SK-N-SH (cell line): Measurements from ENCODE around the gene CCDC172. TPM values are rescaled to one million over a fixed set of nuclear protein-coding genes. Genes with fewer than 3 reads are reported as not detected.

ENCODE experiments used
- CTCF ChIA-PET: fragments of 300-600, 350-600 bp; formaldehyde crosslinking; extraction: SDS; loops from one replicate; lab custom pipeline; 2021; lab: Yijun Ruan, JAX
- POLR2A ChIA-PET: fragments of 350-600 bp; sonication (Branson Sonifier 250); formaldehyde crosslinking; extraction: SDS; loops from one replicate; lab custom pipeline; 2020; ENCODE audit warnings: antibody characterized with exemption, inconsistent platforms; lab: Yijun Ruan, JAX
- DNase-seq: peaks from one replicate; pipeline ENCODE4 v3.0.0; 2012
- H2AFZ ChIP-seq: fragments of 200-600 bp; sonication (generic); 2 replicates; pipeline ENCODE4 v1.8.1; 2016; ENCODE audit warnings: antibody characterized with exemption, mild to moderate bottlenecking, low read depth
- H3F3A ChIP-seq: fragments of 200-600 bp; sonication (generic); replicated peaks from 2 replicates; pipeline ENCODE3; 2016; ENCODE audit warnings: antibody characterized with exemption, mild to moderate bottlenecking; ENCODE audit not compliant: insufficient read depth
- H3K27ac ChIP-seq, 2 experiments: fragments of 200-500 bp in 1 of 2; fragments of 200-600 bp in 1 of 2; sonication (Bioruptor generic) in 1 of 2; sonication (generic), shearing (Covaris generic) in 1 of 2; 2 replicates each; pipeline versions ENCODE4 v1.5.1 to v1.6.1; 2014 to 2016; ENCODE audit warnings: low read depth in 2 of 2, inconsistent platforms in 1 of 2, low read length in 1 of 2, mild to moderate bottlenecking in 1 of 2, mixed read lengths in 1 of 2
- H3K27me3 ChIP-seq: fragments of 200-600 bp; sonication (generic), shearing (Covaris generic); 2 replicates; pipeline ENCODE4 v1.6.1; 2016; ENCODE audit warnings: mixed run types; ENCODE audit not compliant: insufficient read depth
- H3K36me3 ChIP-seq, 2 experiments: fragments of 200-500 bp in 1 of 2; fragments of 200-600 bp in 1 of 2; sonication (Bioruptor generic) in 1 of 2; sonication (generic) in 1 of 2; replicated peaks in 1 of 2; 2 replicates each; pipeline versions ENCODE3 to v1.5.1; 2014 to 2016; ENCODE audit warnings: low read length in 1 of 2, mild to moderate bottlenecking in 1 of 2; ENCODE audit not compliant: insufficient read depth in 2 of 2, control insufficient read depth in 1 of 2
- H3K4me1 ChIP-seq, 2 experiments: fragments of 200-500 bp in 1 of 2; fragments of 200-600 bp in 1 of 2; sonication (Bioruptor generic) in 1 of 2; sonication (generic), shearing (Covaris generic) in 1 of 2; 2 replicates each; pipeline versions ENCODE4 v1.5.1 to v1.6.1; 2014 to 2016; ENCODE audit warnings: low read depth in 1 of 2, low read length in 1 of 2, mixed run types in 1 of 2; ENCODE audit not compliant: insufficient read depth in 2 of 2, control insufficient read depth in 1 of 2
- H3K4me2 ChIP-seq: fragments of 200-600 bp; sonication (generic), shearing (Covaris generic); 2 replicates; pipeline ENCODE4 v1.6.1; 2017; ENCODE audit warnings: mixed run types
- H3K4me3 ChIP-seq, 2 experiments: fragments of 200-500 bp in 1 of 2; fragments of 200-600 bp in 1 of 2; sonication (Bioruptor generic) in 1 of 2; sonication (generic), shearing (Covaris generic) in 1 of 2; 2 replicates each; pipeline versions ENCODE4 v1.5.1 to v1.8.1; 2014 to 2016; ENCODE audit warnings: low read depth in 2 of 2, inconsistent platforms in 1 of 2, low read length in 1 of 2, mild to moderate bottlenecking in 1 of 2, mixed read lengths in 1 of 2, moderate library complexity in 1 of 2
- H3K79me2 ChIP-seq: fragments of 200-600 bp; sonication (generic); 2 replicates; pipeline ENCODE4 v1.8.1; 2017; ENCODE audit warnings: mild to moderate bottlenecking; ENCODE audit not compliant: insufficient read depth
- H3K9ac ChIP-seq: fragments of 200-600 bp; sonication (generic); 2 replicates; pipeline ENCODE4 v1.6.1; 2017; ENCODE audit warnings: mixed run types
- H3K9me2 ChIP-seq: fragments of 200-600 bp; sonication (generic); 2 replicates; pipeline ENCODE4 v1.6.1; 2017; ENCODE audit warnings: mixed run types
- H3K9me3 ChIP-seq: fragments of 200-600 bp; sonication (generic); 2 replicates; pipeline ENCODE4 v1.6.1; 2017; ENCODE audit warnings: mixed run types, mild to moderate bottlenecking, moderate library complexity
- H4K20me1 ChIP-seq: fragments of 200-600 bp; sonication (generic); 2 replicates; pipeline ENCODE4 v1.6.1; 2017; ENCODE audit warnings: mild to moderate bottlenecking, mixed run types; ENCODE audit not compliant: insufficient read depth
- ELF1 ChIP-seq: IDR thresholded peaks from 2 replicates; pipeline ENCODE4 v1.4.0; 2012
- EP300 ChIP-seq, 2 experiments: IDR thresholded peaks; 2 replicates each; pipeline versions ENCODE4 v1.4.0 to v1.6.1; 2012; ENCODE audit warnings: borderline replicate concordance in 1 of 2, low read depth in 1 of 2, low read length in 1 of 2
- FOSL2 ChIP-seq: IDR thresholded peaks from 2 replicates; pipeline ENCODE4 v1.4.0; 2012; ENCODE audit warnings: low read depth, mild to moderate bottlenecking, moderate library complexity, borderline replicate concordance
- FOXJ3 ChIP-seq: sonication (generic); formaldehyde crosslinking; IDR thresholded peaks from 2 replicates; pipeline ENCODE4 v1.5.1; 2020; ENCODE audit warnings: mild to moderate bottlenecking, missing genetic modification reagents
- GATA2 ChIP-seq: sonication (generic); formaldehyde crosslinking; IDR thresholded peaks from 2 replicates; pipeline ENCODE4 v1.5.0; 2020; ENCODE audit warnings: mild to moderate bottlenecking, missing genetic modification reagents
- MEF2A ChIP-seq: IDR thresholded peaks from 2 replicates; pipeline ENCODE4 v1.4.0; 2012; ENCODE audit warnings: low read depth, borderline replicate concordance
- NFIC ChIP-seq: IDR thresholded peaks from 2 replicates; pipeline ENCODE4 v1.4.0; 2012; ENCODE audit warnings: borderline replicate concordance
- NRF1 ChIP-seq: IDR thresholded peaks from 2 replicates; pipeline ENCODE4 v1.6.1; 2012; ENCODE audit warnings: low read depth, mild to moderate bottlenecking, low read length
- POLR2AphosphoS5 ChIP-seq: IDR thresholded peaks from 2 replicates; pipeline ENCODE4 v1.6.1; 2012; ENCODE audit warnings: low read depth, low read length
- RCOR1 ChIP-seq: fragments of 150-350 bp; IDR thresholded peaks from 2 replicates; pipeline ENCODE4 v1.6.1; 2017; ENCODE audit warnings: antibody characterized with exemption, low read length
- RFX5 ChIP-seq: IDR thresholded peaks from 2 replicates; pipeline ENCODE4 v1.6.1; 2012; ENCODE audit warnings: mild to moderate bottlenecking, improper control_type of control experiment, low read length
- SMC3 ChIP-seq: IDR thresholded peaks from 2 replicates; pipeline ENCODE4 v1.6.1; 2012; ENCODE audit warnings: low read depth, low read length, improper control_type of control experiment
- YY1 ChIP-seq: IDR thresholded peaks from 2 replicates; pipeline ENCODE4 v1.4.0; 2012; ENCODE audit warnings: low read depth, mild to moderate bottlenecking
- WGBS: methylation state at CpG from one replicate; pipeline ENCODE4 v1.1.6; 2017; ENCODE audit warnings: low lambda C conversion rate; 5-methylcytosine and 5-hydroxymethylcytosine counted together
- polyA plus RNA-seq, 3 experiments: library from polyadenylated mRNA; depleted of rRNA; stranded (reverse); fragments of >200 nt; gene quantifications; 2 replicates each; pipeline ENCODE4 v1.2.3, GENCODE V29; 2012
- TF ChIP-seq, protein P1 (sequence below): fragments of 150-350 bp; IDR thresholded peaks from 2 replicates; pipeline ENCODE4 v1.6.1; 2016; ENCODE audit warnings: mild to moderate bottlenecking, low read depth, low read length
- TF ChIP-seq, protein P2 (sequence below): fragments of 150-350 bp; IDR thresholded peaks from 2 replicates; pipeline ENCODE4 v1.6.1; 2017; ENCODE audit warnings: antibody characterized with exemption, low read length, low read depth, borderline replicate concordance

CCDC172 gene
- polyA plus RNA-seq, 1 of the 3 experiments (the other 2 are of a cell fraction): not detected

DNA sequence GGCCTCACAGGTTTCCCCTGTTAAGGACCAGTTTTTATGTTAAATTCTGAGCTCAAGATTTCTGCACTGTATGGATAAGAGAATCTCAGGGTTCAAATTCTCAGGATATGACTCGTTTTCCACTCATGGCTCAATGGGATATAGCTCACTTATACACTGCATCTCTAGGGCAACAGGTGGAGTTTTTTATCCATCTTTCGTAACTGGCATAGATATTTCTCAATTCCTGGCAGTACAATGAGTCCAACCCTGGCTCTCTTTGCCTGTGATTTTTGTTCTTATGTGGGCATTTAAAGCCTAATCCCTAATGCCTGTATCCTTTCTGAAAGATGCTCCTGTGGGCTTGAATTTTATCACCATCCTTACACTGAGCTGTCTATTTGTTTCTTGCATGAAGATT is 7.6 kb downstream of the CCDC172 start:
- H3K9ac ChIP-seq: no peak overlapping the region
- no peak for TF ChIP-seq RFX5
- no peak for TF ChIP-seq YY1
- CTCF ChIA-PET: interaction anchor here (0.6 to 1.5 kb wide), 3 partner anchors 44 to 143 kb away, joined by 3 to 5 read pairs (median 3); no protein-coding TSS in a partner anchor

DNA sequence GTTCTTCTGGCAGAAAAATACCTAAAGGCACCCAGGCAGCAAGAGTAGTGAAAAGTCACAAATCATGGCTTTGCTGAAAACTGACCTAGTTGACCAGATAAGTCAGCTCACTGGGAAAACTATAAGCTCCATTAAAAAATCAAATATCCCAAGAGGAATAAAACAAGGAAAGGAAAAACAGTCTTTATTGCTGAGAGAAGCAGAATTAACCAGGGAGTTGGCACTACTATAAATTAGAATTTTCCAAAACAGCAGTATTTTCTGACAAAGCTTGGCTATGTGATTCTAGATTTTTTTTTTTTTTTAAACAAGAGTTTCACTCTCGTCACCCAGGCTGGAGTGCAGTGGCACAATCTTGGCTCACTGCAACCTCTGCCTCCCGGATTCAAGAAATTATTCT is 12.6 kb downstream of the CCDC172 start:
- Histone ChIP-seq H3K27ac (no peak overlapping the region), H4K20me1 (no peaks in the 10 kb centered on the region), H3K9me3 (no peaks in the 10 kb centered on the region), H3K27me3 (no peaks in the 10 kb centered on the region), H3K4me2 (no peak overlapping the region), H3K9ac (no peak overlapping the region), H3K4me3 (no peak overlapping the region), H3K79me2 (no peaks in the 10 kb centered on the region), H3K4me1 (no peaks in the 10 kb centered on the region), H3F3A (no peaks in the 10 kb centered on the region), H3K9me2 (no peaks in the 10 kb centered on the region), H3K36me3 (no peaks in the 10 kb centered on the region), H2AFZ (no peak overlapping the region)
- no peak for TF ChIP-seq EP300 (IDR thresholded peaks at IDR 0.05; ENCODE audit: borderline replicate concordance in 1 of 2, low read depth in 1 of 2, low read length in 1 of 2)
- no peak for TF ChIP-seq NRF1
- DNase-seq: no peak
- ChIA-PET POLR2A (no interaction called here), CTCF (interaction anchor here (0.6 to 1.4 kb wide), 3 partner anchors 9 to 49 kb away, joined by 3 to 4 read pairs (median 3); no protein-coding TSS in a partner anchor)
- WGBS: 56% methylated on average over 2 of the region's 2 CpGs

More for the DNA sequence above, 7.6 kb downstream of the CCDC172 start:
- Histone ChIP-seq H3K27me3 (no peaks in the 10 kb centered on the region), H3K4me2 (no peak overlapping the region), H3K4me3 (no peak overlapping the region), H3F3A (no peaks in the 10 kb centered on the region), H2AFZ (no peak overlapping the region), H3K9me2 (no peaks in the 10 kb centered on the region), H3K36me3 (no peaks in the 10 kb centered on the region), H3K79me2 (no peaks in the 10 kb centered on the region), H3K9me3 (no peaks in the 10 kb centered on the region), H3K4me1 (no peaks in the 10 kb centered on the region), H3K27ac (no peak overlapping the region), H4K20me1 (no peaks in the 10 kb centered on the region)
- POLR2A ChIA-PET: no interaction called here
- 18% methylated on average over 2 of the region's 2 CpGs for WGBS
- no peak for DNase-seq

DNA sequence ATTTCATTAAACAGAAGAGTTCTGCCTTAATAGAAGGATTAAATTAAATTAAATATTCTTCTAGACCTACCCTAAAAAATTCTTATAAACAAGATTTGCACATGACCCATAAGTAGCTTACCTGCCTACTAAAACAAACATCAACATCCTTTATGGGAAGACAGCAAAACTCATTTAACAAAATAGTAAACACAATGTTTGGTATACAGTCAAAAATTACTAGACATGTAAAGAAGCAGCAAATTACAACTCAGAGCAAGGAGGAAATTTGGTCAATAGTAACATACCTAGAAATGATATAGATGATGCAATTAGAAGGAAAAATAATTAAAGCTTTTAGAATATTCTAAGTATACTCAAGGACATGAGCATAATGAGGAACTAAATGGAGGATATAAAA is 27.9 kb downstream of the CCDC172 start:
- Histone ChIP-seq H3K4me2 (no peak overlapping the region), H3K9ac (no peak overlapping the region), H3F3A (no peaks in the 10 kb centered on the region), H3K4me1 (no peaks in the 10 kb centered on the region), H3K9me2 (no peaks in the 10 kb centered on the region), H3K27me3 (no peaks in the 10 kb centered on the region), H3K4me3 (no peak overlapping the region), H3K79me2 (no peaks in the 10 kb centered on the region), H3K36me3 (no peaks in the 10 kb centered on the region), H2AFZ (no peak overlapping the region), H3K9me3 (no peaks in the 10 kb centered on the region), H4K20me1 (no peaks in the 10 kb centered on the region), H3K27ac (no peak overlapping the region)
- TF ChIP-seq POLR2AphosphoS5: no peak
- no peak for DNase-seq
- POLR2A ChIA-PET: no interaction called here
- CTCF ChIA-PET: interaction anchor here (0.8 to 1.2 kb wide), 2 partner anchors 16 to 33 kb away, joined by 3 to 4 read pairs; no protein-coding TSS in a partner anchor

DNA sequence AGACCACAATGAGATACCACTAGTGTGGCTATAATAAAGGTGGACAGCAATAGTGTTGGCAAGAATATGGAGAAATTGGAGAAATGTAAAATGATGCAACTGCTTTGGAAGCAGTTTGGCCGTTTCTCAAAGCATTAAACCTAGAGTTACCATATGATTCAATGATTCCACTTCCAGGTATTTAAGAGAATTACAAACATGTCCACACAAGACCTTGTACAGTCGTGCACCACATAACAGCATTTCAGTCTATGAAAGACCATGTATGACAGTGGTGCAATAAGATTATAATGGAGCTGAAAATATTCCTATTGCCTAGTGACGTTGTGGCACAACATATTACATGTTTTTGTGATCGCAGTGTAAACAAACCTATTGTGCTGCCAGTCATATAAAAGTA is 29.6 kb downstream of the CCDC172 start:
- no peaks in the 10 kb centered on the region for H3K79me2 ChIP-seq
- H2AFZ ChIP-seq: no peak overlapping the region
- H3K4me3 ChIP-seq: no peak overlapping the region
- no peak for DNase-seq
- H3K27ac ChIP-seq: no peak overlapping the region
- POLR2A ChIA-PET: no interaction called here
- H4K20me1 ChIP-seq: no peaks in the 10 kb centered on the region
- CTCF ChIA-PET: interaction anchor here (1.5 to 2.1 kb wide), 2 partner anchors 10 to 66 kb away, joined by 4 to 6 read pairs; no protein-coding TSS in a partner anchor
- no peak overlapping the region for H3K9ac ChIP-seq
- no peaks in the 10 kb centered on the region for H3K9me3 ChIP-seq
- H3K9me2 ChIP-seq: no peaks in the 10 kb centered on the region
- H3K36me3 ChIP-seq: no peaks in the 10 kb centered on the region
- no peaks in the 10 kb centered on the region for H3F3A ChIP-seq
- WGBS: 33% methylated on average over 4 of the region's 4 CpGs
- H3K27me3 ChIP-seq: no peaks in the 10 kb centered on the region
- TF ChIP-seq, protein P1, sequence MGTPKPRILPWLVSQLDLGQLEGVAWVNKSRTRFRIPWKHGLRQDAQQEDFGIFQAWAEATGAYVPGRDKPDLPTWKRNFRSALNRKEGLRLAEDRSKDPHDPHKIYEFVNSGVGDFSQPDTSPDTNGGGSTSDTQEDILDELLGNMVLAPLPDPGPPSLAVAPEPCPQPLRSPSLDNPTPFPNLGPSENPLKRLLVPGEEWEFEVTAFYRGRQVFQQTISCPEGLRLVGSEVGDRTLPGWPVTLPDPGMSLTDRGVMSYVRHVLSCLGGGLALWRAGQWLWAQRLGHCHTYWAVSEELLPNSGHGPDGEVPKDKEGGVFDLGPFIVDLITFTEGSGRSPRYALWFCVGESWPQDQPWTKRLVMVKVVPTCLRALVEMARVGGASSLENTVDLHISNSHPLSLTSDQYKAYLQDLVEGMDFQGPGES: no peak
- TF ChIP-seq FOSL2: no peak
- TF ChIP-seq RCOR1: no peak
- TF ChIP-seq, protein P2, sequence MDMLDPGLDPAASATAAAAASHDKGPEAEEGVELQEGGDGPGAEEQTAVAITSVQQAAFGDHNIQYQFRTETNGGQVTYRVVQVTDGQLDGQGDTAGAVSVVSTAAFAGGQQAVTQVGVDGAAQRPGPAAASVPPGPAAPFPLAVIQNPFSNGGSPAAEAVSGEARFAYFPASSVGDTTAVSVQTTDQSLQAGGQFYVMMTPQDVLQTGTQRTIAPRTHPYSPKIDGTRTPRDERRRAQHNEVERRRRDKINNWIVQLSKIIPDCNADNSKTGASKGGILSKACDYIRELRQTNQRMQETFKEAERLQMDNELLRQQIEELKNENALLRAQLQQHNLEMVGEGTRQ: no peak
- TF ChIP-seq FOXJ3 (CRISPR knock-in tag): no peak
- no peak for TF ChIP-seq RFX5
- TF ChIP-seq NFIC: no peak
- TF ChIP-seq MEF2A: no peak
- TF ChIP-seq NRF1: no peak
- no peak for TF ChIP-seq GATA2 (CRISPR knock-in tag)
- no peak for TF ChIP-seq SMC3
- no peak for TF ChIP-seq ELF1
- no peak overlapping the region for H3K4me2 ChIP-seq
- no peaks in the 10 kb centered on the region for H3K4me1 ChIP-seq
